Stimulated activated CD4-positive, alpha-beta T cell treated with anti-CD3 and anti-CD28 coated beads, Interleukin-12 subunit alpha, Interleukin-12 subunit beta, amount 100 ng/mL, for 24 hours (primary cell): ENCODE measurements around the gene STRN3.
"Not testable (repeated sequence)": the region's sequence is repeated elsewhere in the genome, so short reads cannot be mapped to it uniquely, and the experiment has no call there.

Source experiments
- DNase-seq, 2 experiments: peaks; one replicate each; pipeline ENCODE4 v3.0.0-alpha.2; 2020; ENCODE audit warnings: low read depth in 2 of 2

Gene STRN3, protein sequence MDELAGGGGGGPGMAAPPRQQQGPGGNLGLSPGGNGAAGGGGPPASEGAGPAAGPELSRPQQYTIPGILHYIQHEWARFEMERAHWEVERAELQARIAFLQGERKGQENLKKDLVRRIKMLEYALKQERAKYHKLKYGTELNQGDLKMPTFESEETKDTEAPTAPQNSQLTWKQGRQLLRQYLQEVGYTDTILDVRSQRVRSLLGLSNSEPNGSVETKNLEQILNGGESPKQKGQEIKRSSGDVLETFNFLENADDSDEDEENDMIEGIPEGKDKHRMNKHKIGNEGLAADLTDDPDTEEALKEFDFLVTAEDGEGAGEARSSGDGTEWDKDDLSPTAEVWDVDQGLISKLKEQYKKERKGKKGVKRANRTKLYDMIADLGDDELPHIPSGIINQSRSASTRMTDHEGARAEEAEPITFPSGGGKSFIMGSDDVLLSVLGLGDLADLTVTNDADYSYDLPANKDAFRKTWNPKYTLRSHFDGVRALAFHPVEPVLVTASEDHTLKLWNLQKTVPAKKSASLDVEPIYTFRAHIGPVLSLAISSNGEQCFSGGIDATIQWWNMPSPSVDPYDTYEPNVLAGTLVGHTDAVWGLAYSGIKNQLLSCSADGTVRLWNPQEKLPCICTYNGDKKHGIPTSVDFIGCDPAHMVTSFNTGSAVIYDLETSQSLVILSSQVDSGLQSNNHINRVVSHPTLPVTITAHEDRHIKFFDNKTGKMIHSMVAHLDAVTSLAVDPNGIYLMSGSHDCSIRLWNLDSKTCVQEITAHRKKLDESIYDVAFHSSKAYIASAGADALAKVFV

DNA sequence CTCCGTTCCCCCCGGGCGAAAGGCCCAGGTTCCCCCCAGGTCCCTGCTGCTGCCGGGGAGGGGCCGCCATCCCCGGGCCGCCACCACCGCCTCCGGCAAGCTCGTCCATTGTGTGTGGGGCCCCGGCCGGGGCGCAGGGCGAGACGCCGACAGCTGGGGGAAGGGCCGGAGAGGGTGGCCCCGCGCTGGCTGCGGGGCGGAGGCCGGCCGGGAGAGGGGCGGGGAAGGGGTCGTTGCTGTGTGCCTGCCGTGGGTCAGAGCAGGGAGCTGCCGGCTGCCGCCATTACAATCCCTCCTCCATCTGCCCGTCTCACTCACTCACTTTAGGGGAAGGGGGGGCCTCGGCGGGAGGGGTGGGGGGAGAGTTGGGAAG, at the start of gene STRN3:
Gene STRN3, minus strand, starts transcription at position 303 of the 373 bp plus-strand sequence. Its CDS starts 194 bp downstream, at position 109.
- no peak for DNase-seq

DNA sequence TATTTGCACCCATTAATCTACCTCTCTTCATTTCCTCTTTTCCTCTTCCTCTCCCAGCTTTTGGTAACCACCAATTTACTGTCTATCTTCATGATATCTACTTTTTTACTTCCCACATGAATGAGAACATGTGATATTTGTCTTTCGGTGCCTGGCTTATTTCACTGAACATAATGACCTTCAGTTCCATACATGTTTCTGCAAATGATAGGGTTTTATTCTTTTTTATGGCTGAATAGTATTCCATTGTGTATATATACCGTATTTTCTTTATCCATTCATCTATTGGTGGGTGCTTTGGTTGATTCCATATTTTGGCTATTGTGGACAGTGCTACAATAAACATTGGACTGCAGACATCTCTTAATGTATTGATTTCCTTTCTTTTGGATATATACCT, 49.0 kb upstream of the STRN3 start:
- DNase-seq, result no peak

DNA sequence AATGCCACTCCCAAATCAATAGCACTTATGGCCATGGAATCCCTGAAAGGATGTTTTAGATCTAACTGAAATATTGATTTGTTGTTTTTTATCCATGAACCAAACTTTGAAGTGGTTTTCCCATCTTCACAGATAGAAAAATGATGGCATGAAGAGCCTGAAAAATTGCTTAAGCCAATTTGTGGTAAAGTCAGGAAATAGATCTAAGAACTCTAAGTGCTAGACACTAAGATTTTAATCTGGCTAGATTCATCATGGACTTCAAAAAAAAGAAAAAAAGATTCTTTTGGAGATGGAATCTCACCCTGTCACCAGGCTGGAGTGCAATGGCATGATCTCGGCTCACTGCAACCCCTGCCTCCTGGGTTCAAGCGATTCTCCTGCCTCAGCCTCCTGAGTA, 45.0 kb upstream of the STRN3 start:
- DNase-seq, result no peak

DNA sequence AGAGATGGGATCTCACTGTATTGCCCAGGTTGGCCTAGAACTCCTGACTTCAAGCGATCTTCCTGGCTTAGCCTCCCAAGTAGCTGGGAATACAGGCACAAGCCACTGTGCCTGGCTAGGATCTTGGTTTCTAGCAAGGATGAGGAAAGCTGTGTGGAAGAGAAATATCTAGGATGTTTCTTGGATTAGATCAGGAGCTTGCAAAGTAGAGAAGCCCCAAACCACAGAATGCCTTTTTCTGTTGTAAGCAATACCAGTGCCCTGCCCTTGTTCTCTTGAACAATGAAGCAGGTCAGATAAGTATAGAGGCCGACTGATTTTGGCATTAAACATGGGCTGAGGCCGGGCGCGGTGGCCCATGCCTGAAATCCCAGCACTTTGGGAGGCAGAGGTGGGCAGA, 44.3 kb upstream of the STRN3 start:
- no peak for DNase-seq

DNA sequence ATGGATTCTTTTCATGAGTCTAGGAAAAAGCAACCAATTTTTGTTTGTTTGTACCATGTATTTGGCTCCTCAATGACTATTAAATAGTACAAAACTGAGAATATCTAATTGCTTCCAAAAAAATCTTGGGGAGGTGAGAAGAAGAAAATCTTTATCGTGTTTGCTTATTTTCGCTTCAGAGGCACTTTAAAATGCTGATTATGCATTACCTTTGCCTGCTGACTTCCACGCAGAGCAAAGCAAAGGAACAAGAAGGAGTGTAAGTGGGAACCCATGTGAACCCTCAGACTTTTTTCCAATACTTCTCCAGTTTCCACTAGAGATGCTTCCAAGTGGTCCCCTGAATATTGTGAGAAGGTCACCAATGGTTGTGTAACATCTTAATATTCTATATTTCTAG, 43.2 kb upstream of the STRN3 start:
- DNase-seq, result no peak

DNA sequence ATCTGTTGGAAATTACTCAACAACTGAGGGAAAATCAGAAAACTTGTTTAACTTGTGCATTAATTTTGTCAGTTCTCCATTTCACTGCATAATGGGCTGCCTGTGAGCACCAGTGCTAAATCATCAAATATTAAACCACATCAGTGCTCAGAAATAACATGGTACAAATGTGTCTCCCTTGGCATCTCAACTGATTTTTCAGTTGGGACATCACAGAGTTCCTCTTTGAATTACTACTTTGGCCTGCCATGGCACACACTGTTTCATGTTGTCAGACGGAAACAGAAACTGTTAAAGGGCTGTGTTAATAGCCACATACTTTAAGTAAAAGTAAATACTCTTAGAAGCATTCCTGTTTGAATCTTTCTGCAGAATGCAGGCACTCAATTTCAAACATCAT, 42.1 kb upstream of the STRN3 start:
- DNase-seq, result no peak

DNA sequence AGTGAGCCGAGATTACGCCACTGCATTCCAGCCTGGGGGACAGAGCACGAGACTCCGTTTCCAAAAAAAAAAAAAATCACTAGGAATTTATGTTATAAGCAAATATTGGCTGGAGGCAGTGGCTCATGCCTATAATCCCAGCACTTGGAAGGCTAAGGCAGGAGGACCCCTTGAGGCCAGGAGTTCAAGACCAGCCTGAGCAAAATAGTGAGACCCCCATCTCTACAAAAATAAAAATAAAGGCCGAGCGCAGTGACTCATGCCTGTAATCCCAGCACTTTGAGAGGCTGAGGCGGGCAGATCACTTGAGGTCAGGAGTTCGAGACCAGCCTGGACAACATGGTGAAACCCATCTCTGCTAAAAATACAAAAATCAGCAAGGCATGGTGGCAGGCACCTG, 36.7 kb upstream of the STRN3 start:
- not testable (repeated sequence) for DNase-seq

DNA sequence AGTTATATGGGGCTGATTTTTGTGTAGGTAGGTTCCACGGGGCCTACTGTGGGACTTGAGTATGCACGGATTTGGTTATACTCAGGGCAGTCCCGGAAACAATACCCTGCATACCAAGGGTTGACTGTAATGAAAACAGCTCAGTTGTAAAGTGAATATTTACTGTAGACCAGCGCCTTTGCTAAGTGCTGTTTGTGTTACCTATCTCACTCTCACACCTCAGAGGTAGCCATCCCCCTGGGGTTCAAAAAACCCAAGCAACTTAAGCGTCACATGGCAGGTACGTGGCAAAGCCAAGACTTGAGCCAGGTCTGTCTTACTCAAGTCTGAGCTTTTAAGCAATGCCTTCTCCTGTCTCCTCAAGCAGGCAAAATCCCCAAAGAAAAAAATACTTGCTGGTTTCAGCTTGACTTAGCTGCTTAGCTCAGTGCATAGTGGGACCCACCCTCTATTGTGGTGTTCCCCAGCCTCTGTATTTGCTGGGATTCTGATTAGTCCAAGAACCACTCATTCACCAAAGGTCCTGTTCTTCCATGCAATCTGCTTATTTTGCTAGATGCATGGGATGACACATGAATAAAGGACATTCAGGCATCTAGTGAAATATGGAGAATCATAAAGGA, 34.2 kb upstream of the STRN3 start:
- DNase-seq, result no peak

DNA sequence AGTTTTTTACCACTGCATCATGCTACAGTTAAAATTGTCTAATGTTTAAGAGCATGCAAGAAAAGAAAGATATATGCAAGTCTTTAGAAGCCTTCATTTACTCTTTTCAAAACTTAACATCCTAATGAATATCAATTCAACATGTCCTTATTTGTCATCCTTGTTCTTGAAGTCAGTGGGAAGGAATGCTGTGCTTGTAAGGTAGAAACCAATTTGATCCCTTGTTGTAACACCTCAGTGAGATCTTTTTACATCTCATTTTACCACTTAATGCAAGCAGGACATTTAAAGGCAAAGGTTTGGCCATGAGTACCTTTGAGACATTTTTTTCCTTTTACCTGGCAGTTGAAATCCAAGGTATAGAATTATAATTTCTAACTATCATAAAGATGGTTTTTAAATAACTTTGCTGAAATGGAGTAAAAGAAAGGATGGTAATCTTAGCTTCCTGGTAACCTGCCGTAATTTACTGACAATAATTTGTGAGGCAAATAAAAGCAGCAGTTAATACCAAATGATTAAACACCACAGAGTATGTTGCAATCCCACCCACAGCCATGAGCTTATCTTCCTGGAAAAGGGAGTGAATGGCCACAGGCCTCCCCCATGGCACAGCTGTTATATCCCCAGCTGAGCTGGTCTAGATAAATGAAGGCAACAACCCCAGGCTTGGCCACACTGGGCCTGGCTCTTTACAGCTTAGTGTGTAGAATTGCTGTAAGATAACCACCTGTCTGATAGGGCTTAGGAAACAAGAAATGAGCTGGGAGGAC, 33.2 kb upstream of the STRN3 start:
- DNase-seq, result no peak

DNA sequence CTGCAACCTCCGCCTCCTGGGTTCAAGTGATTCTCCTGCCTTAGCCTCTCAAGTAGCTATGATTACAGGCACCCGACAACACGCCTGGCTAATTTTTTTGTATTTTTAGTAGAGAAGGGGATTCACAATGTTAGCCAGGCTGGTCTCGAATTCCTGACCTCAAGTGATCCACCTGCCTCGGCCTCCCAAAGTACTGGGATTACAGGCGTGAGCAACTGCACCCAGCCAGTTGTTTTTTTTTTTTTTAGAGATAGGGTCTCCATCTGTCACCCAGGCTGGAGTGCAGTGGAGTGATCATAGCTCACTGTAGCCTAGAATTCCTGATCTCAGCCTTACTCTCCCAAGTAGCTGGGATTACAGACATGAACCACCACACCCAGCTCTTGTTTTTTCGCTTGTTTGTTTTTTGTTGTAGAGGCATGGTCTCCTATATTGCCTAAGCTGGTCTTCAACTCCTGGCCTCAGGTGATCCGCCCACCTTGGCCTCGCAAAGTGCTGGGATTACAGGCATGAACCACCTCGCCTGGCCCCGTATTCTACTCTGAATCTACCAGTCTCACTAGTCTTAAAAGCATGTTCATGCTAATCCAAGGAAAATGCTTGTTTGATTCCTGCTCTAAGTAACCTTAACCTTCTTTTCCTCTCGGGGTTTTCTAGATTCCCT, 31.7 kb upstream of the STRN3 start:
- DNase-seq, result no peak

DNA sequence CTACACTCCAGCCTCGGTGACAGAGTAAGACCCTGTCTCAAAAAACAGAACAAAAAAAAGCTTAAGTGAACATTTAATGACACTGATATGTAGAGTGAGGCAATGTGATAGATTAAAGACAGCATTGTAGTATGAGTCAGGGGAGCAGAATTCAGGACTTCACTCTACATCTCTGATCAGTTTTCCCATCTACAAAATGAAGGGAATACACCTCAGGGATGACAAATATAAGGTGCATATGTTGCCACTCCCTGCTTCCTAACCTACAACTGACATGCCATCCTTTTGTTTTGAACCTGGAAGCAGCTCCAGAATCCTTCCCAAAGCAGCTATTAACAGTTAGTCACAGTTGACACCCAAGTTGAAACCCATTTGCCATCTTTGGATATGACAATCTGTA, 30.9 kb upstream of the STRN3 start:
- DNase-seq, result no peak

DNA sequence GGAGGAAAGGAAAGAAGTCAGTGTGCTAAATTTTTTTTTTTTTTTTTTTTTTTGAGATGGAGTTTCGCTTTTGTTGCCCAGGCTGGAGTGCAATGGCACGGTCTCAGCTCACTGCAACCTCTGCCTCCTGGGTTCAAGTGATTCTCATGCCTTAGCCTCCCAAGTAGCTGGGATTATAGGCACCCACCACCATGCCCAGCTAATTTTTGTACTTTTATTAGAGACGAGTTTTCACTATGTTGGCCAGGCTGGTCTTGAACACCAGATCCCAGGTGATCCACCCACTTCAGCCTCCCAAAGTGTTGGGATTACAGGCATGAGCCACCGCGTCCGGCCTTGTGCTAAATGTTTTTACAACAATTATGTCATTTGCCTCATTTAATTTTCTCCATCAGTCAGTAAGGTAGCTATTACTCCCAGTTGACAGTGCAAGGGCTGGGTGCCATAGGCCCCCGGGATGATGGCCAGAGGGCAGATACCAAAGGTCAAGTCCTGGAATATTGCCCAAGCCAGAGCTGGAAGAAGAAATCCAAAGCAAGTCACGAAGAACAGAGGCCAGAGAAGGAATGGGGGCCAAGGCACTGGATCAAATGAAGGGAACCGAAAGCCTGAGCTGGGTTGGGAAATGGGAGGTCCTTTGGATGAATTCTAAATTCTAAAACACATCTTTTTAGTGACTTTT, 26.9 kb upstream of the STRN3 start:
- not testable (repeated sequence) for DNase-seq

DNA sequence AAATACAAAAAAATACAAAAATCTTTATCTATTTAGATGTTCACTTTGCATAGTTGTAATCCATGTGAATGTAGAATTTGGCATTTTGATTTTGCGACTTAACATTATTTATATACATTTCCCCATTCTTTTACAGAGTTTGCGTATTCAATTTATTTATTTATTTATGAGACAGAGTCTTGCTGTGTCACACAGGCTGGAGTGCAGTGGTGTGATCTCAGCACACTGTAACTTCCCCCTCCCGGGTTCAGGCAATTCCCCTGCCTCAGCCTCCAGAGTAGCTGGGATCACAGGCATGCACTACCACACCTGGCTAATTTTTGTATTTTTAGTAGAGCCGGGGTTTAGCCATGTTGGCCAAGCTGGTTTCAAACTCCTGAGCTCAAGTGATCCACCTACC, 25.3 kb upstream of the STRN3 start:
- no peak for DNase-seq

DNA sequence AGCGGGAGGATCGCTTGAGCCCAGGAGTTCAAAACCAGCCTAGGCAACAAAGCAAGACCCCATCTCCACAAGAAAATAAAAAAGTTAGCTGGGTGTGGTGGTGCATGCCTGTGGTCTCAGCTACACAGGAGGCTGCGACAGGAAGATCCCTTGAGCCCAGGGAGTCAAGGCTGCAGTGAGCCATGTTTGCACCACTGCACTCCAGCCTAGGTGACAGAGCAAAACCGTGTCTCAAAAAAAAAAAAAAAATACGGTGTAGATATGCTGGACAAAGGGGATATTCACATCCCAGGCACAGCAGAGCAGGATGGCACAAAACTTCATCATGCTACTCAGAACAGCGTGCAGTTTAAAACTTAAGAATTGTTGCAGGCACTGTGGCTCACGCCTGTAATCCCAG, 24.8 kb upstream of the STRN3 start:
- DNase-seq, result no peak

DNA sequence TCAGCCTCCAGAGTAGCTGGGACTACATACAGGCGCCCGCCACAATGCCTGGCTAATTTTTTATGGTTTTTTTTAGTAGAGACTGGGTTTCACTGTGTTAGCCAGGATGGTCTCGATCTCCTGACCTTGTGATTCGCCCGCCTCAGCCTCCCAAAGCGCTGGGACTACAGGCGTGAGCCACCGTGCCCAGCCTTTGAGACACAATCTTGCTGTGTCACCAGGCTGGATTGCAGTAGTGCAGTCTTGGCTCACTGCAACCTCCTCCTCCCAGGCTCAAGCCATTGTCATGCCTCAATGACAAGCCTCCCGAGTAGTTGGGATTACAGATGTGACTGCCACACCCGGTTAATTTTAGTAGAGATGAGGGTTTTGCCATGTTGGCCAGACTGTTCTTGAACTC, 21.3 kb upstream of the STRN3 start:
- no peak for DNase-seq

DNA sequence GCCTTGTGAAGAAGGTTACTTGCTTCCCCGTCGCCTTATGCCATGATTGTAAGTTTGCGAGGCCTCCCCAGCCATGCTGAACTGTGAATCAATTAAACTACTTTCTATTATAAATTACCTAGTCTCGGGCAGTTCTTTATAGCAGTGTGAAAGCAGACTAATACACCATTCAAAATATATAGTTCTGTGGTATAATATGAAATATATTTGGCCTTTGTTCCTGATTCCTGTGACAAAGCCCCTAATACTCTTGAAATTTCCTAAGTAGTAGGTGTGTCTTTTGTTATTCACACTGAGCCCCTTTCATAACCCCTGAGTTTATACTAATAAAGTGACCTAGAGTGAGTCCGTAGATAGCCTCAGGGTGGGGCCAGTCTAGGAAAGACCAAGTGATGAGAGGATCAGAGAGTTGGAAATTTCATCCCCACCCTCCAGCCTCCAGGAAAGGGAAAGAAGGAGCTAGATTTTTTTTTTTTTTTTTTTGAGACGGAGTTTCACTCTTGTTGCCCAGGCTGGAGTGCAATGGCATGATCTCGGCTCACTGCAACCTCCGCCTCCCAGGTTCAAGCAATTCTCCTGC, 19.4 kb upstream of the STRN3 start:
- DNase-seq, result no peak

DNA sequence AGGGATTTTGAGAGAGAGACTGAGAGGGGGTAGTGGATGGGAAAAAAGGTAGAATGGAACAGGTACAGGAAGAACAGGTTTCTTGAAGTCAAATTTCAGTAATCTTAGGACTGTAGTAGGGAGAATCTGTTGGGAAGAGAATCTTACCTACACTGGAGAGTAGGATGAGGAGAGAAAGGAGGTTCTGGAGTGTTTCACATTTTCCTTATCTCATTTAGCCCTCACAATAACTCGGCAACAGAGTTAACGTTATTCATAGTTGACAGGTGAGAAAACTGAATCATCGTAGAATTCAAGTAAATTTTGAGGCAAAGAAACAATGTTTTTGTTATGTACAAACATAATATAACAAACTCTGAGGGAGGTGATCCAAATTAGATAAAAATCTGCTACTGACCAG, 17.2 kb upstream of the STRN3 start:
- DNase-seq, result no peak

DNA sequence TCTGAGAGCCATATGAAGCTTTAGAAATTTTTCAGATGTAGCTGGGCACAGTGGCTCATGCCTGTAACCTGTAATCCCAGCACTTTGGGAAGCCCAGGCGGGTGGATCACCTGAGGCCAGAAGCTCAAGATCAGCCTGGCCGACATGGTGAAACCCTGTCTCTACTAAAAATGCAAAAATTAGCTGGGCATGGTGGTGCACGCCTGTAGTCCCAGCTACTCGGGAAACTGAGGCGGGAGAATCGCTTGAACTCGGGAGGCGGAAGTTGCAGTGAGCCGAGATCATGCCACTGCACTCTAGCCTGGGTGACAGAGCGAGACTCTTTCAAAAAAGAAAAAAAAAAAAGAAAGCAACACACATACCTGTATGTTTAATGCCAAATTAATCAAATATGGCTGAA, 16.7 kb upstream of the STRN3 start:
- not testable (repeated sequence) for DNase-seq

DNA sequence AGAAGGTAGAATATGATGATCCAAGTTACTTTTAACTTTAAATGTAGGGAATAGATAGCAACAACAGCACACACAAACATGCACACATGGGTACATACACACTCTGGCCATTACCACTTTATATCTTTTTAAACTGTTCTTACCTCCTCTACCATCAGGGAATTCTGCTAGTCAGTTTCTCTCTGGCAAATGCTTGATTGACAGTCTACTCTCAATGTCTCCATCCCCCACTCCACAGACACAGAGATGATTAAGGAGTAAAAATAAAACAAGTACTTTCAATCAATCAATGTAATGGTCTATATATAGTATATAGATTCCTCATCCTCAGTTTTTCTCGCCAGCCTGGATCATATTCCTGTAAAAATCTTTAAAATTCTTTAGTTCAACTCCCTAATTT, 16.1 kb upstream of the STRN3 start:
- DNase-seq, result no peak

DNA sequence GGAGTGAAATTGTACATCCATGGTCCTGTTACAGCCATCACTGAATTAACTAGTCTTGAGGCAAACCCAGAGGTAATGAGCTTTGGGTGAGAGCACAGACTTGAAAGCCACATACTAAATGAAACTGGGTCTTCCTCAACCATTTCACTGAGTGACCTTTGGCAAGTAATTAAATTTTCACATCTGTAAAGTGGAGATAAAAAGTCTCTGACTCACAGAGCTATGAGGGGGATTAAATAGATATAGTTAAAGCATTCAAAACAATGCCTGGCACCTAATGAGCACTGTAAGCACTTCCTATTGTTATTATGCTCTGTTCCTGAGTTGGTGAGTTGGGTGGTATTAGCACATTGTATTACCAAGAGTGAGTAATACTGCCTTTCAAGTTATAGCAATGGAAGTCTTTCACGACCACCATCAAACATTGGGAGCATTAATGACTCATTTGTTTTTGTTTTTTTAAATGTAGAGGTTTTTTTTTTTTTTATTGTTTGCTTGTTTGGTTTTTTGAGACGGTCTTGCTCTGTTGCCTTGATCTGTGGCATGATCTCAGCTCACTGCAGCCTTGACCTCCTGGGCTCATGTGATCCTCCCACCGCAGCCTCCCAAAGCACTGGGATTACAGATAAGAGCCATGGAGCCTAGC, 12.5 kb upstream of the STRN3 start:
- no peak for DNase-seq
